Heart left ventricle (tissue), 16 donors: ENCODE measurements around the gene FETUB. TPM values are rescaled to one million over a fixed set of nuclear protein-coding genes. Genes with fewer than 3 reads are reported as not detected.

Experiments
- ATAC-seq, 4 donors: fragments of 200-7000 bp; cut with Tn5 transposase; one replicate each; pipeline ENCODE4 v1.9.1; 2020 to 2022; ENCODE audit warnings: moderate library complexity in 4 of 4, mild to moderate bottlenecking in 3 of 4, moderate number of reproducible peaks in 1 of 4
- DNase-seq, 5 donors: peaks; one replicate each; pipeline ENCODE4 v3.0.0-alpha.2; 2020
- H3K27ac ChIP-seq, 12 donors: fragments of 200-600 bp; sonication (generic) in 4 of 12; one replicate each; pipeline versions ENCODE4 v1.5.0 to v1.8.0; 2016 to 2022; ENCODE audit warnings: mild to moderate bottlenecking in 2 of 12
- H3K27me3 ChIP-seq, 9 donors: fragments of 200-600 bp; sonication (generic) in 2 of 9; one replicate each; pipeline versions ENCODE4 v1.5.1 to v1.8.0; 2016 to 2022; ENCODE audit warnings: mild to moderate bottlenecking in 3 of 9
- H3K36me3 ChIP-seq, 9 donors: fragments of 200-600 bp; sonication (generic) in 2 of 9; one replicate each; pipeline versions ENCODE4 v1.5.0 to v1.8.0; 2018 to 2022; ENCODE audit warnings: mild to moderate bottlenecking in 2 of 9
- H3K4me1 ChIP-seq, 12 donors: fragments of 200-600 bp; sonication (generic) in 4 of 12; one replicate each; pipeline versions ENCODE4 v1.5.0 to v1.8.0; 2016 to 2022; ENCODE audit warnings: mild to moderate bottlenecking in 3 of 12
- H3K4me3 ChIP-seq, 12 donors: fragments of 200-600 bp; sonication (generic) in 4 of 12; one replicate each; pipeline versions ENCODE4 v1.5.0 to v1.8.0; 2017 to 2022; ENCODE audit warnings: mild to moderate bottlenecking in 9 of 12, moderate library complexity in 4 of 12
- H3K9me3 ChIP-seq, 12 donors: fragments of 200-600 bp; sonication (generic) in 4 of 12; one replicate each; pipeline versions ENCODE4 v1.5.0 to v1.8.0; 2016 to 2022; ENCODE audit warnings: mild to moderate bottlenecking in 1 of 12
- CTCF ChIP-seq, 12 donors: fragments of 200-600 bp; sonication (generic) in 4 of 12; IDR thresholded peaks; one replicate each; pipeline versions ENCODE4 v1.5.0 to v1.8.0; 2018 to 2022; ENCODE audit warnings: antibody characterized with exemption in 12 of 12, mild to moderate bottlenecking in 5 of 12
- POLR2A ChIP-seq, 2 donors: fragments of 450-650 bp; IDR thresholded peaks; one replicate each; pipeline ENCODE4 v1.6.1; 2017; ENCODE audit warnings: antibody characterized with exemption in 2 of 2, mild to moderate bottlenecking in 2 of 2, moderate library complexity in 2 of 2
- WGBS, 4 donors: extraction: QIAGEN DNeasy Blood & Tissue Kit in 2 of 4; methylation state at CpG; one replicate each; pipeline versions ENCODE4 v1.1.5 to v1.1.7; 2013 to 2018; 5-methylcytosine and 5-hydroxymethylcytosine counted together
- intact Hi-C, 10 donors: fragments of 100-400 bp; cut with DNase I; formaldehyde crosslinking; loops; one replicate each; pipeline versions ENCODE4 v1.11.1 to v1.14.2; 2022
- polyA plus RNA-seq, 2 donors: library from polyadenylated mRNA; stranded (reverse); fragments of 200-250 nt; gene quantifications; one replicate each; pipeline ENCODE4 v1.2.3, GENCODE V29; 2013
- total RNA-seq, 9 donors: library from RNA; depleted of rRNA in 2 of 9; stranded (reverse); fragments of >200 nt in 2 of 9; fragmentation: NEBNext Ultra II Directional in 3 of 9; extraction: Animal tissue kit (Norgen Biotek cat#: 25700) in 3 of 9; gene quantifications; one replicate each; pipeline versions ENCODE4 v1.1.0 to v1.2.4, GENCODE V29; 2016 to 2023
- donor health status: ischemic (EF 13 %, LVEDD 7.1; RV severe dilation, severe dysfunction).
- donor health status: healthy with polysubstance abuse.
- donor health status: DM: no; HTN: yes; CAD: no.
- donor health status: DM: no; HTN: no; CAD: no.
- donor health status: ischemic (EF 25% LVEDD 6.9; RV normal size, moderate dysfunction).
- donor health status: ischemic (EF 25% LVEDD 5.7; RV mildly dilated, moderate dysfunction).
- donor health status: healthy.
- donor health status: DM: yes; HTN: yes; CAD: no.
- donor health status: ischemic (EF 35%, LVEDD 5.7; RV mildly dilated, moderate dysfunction).
- donor health status: nonischemic (EF 11% LVEDD 7.7; RV severe dilation, severe dysfunction).
- donor health status: DM: yes; HTN: yes; CAD: no.
- donor health status: PGD.
- donor health status: ischemic (EF 29% LVEDD 5.4; RV normal size, mild dysfunction).
- donor health status: nonischemic (EF 23%, LVEDD 6.1; RV moderate dilation, normal function).

FETUB gene
- total and polyA plus RNA-seq, 11 donors, result 0.14 TPM; not detected in 10

GRCh38 chr3:186599142-186599784 is 40.9 kb upstream of the FETUB start:
- peak overlapping the region in 8 of 12 donors; percentile 29 to 76 (median 58) for H3K27ac ChIP-seq
- DNase-seq (no peak), ATAC-seq (peak in 1 of 4 donors; percentile 23)
- TF ChIP-seq CTCF (IDR thresholded peaks at IDR 0.05), result no peak
- no peak for TF ChIP-seq POLR2A (IDR thresholded peaks at IDR 0.05)
- peaks cover 0 to 9% (median 0%) of the 10 kb centered on the region in 12 donors for H3K4me1 ChIP-seq
- no peak overlapping the region for H3K4me3 ChIP-seq
- no peaks in the 10 kb centered on the region for H3K27me3 ChIP-seq
- WGBS, 4 donors, result 70 to 77% (median 75%) methylated on average over 10 to 12 of the region's 12 CpGs
- no peaks in the 10 kb centered on the region for H3K36me3 ChIP-seq
- intact Hi-C loops, result no loop called here
- no peaks in the 10 kb centered on the region for H3K9me3 ChIP-seq

GRCh38 chr3:186599785-186600166 is 40.4 kb upstream of the FETUB start:
- no peaks in the 10 kb centered on the region for H3K27me3 ChIP-seq
- WGBS, 4 donors, result 50 to 81% (median 73%) methylated on average over 1 to 2 of the region's 2 CpGs

GRCh38 chr3:186600896-186601295 is 39.3 kb upstream of the FETUB start:
- H3K9me3 ChIP-seq, result no peaks in the 10 kb centered on the region
- no peaks in the 10 kb centered on the region for H3K36me3 ChIP-seq
- H3K27ac ChIP-seq, result no peak overlapping the region
- no peaks in the 10 kb centered on the region for H3K27me3 ChIP-seq
- no peak for DNase-seq
- no peak for ATAC-seq
- WGBS, 4 donors, result 71 to 79% (median 75%) methylated on average over 3 of the region's 3 CpGs
- H3K4me1 ChIP-seq, result peaks cover 0 to 9% (median 0%) of the 10 kb centered on the region in 12 donors
- H3K4me3 ChIP-seq, result no peak overlapping the region
- TF ChIP-seq POLR2A (IDR thresholded peaks at IDR 0.05) (no peak), CTCF (IDR thresholded peaks at IDR 0.05) (no peak)
- intact Hi-C loops, result no loop called here

More at GRCh38 chr3:186599785-186600166, 40.4 kb upstream of the FETUB start:
- Histone ChIP-seq H3K9me3 (no peaks in the 10 kb centered on the region), H3K4me1 (peaks cover 0 to 9% (median 0%) of the 10 kb centered on the region in 12 donors), H3K36me3 (no peaks in the 10 kb centered on the region), H3K27ac (peak overlapping the region in 5 of 12 donors; percentile 4 to 76 (median 59)), H3K4me3 (no peak overlapping the region)
- no peak for TF ChIP-seq POLR2A (IDR thresholded peaks at IDR 0.05)
- TF ChIP-seq CTCF (IDR thresholded peaks at IDR 0.05), result no peak
- intact Hi-C loops, result no loop called here
- ATAC-seq, result no peak
- DNase-seq, result no peak

- H3K4me1 ChIP-seq, result peaks cover 0 to 9% (median 0%) of the 10 kb centered on the region in 12 donors
- DNase-seq (no peak), ATAC-seq (no peak)
- intact Hi-C loops, result no loop called here
- no peaks in the 10 kb centered on the region for H3K27me3 ChIP-seq
- no peaks in the 10 kb centered on the region for H3K36me3 ChIP-seq
- H3K4me3 ChIP-seq, result no peak overlapping the region
- WGBS, 4 donors, result 83 to 90% (median 87%) methylated on average over 7 of the region's 7 CpGs
- no peaks in the 10 kb centered on the region for H3K9me3 ChIP-seq
- TF ChIP-seq POLR2A (IDR thresholded peaks at IDR 0.05) (no peak), CTCF (IDR thresholded peaks at IDR 0.05) (no peak)
- no peak overlapping the region for H3K27ac ChIP-seq
Observed at GRCh38 chr3:186603159-186603558, 37.0 kb upstream of the FETUB start.
